Activated naive CD4-positive, alpha-beta T cell treated with anti-CD3 and anti-CD28 coated beads, Interleukin-2, amount 50 U/mL, for 16 hours (primary cell): ENCODE data around the gene IL32.
A peak's percentile ranks its signal among the peaks of the same experiment; 100 is the strongest.

Experiments
- DNase-seq: peaks from one replicate; pipeline ENCODE4 v3.0.0-alpha.2; 2020

IL32 gene

GRCh38 chr16:3065069-3065741 lies at the start of gene IL32:
IL32 (plus strand) TSS chr16:3065640; CDS start chr16:3065812, 172 bp downstream.
- DNase-seq = peak; percentile 74

- DNase-seq = no peak
Measured at GRCh38 chr16:3015865-3016521, 49.4 kb upstream of the IL32 start.

- no peak for DNase-seq
Measured at GRCh38 chr16:3017344-3017743, 48.1 kb upstream of the IL32 start.

- DNase-seq = no peak
Measured at GRCh38 chr16:3017794-3018506, 47.5 kb upstream of the IL32 start, which contains the start of gene CLDN6. CLDN6 (minus strand) TSS chr16:3018183; CDS start chr16:3016021, 2,162 bp downstream.

- DNase-seq = no peak
Measured at GRCh38 chr16:3019594-3020246, 45.7 kb upstream of the IL32 start.

GRCh38 chr16:3020247-3020603 lies 45.2 kb upstream of the IL32 start, which contains the start of gene TNFRSF12A:
TNFRSF12A (plus strand) TSS chr16:3020368; CDS start chr16:3020398, 30 bp downstream.
- DNase-seq = peak; percentile 48

DNA sequence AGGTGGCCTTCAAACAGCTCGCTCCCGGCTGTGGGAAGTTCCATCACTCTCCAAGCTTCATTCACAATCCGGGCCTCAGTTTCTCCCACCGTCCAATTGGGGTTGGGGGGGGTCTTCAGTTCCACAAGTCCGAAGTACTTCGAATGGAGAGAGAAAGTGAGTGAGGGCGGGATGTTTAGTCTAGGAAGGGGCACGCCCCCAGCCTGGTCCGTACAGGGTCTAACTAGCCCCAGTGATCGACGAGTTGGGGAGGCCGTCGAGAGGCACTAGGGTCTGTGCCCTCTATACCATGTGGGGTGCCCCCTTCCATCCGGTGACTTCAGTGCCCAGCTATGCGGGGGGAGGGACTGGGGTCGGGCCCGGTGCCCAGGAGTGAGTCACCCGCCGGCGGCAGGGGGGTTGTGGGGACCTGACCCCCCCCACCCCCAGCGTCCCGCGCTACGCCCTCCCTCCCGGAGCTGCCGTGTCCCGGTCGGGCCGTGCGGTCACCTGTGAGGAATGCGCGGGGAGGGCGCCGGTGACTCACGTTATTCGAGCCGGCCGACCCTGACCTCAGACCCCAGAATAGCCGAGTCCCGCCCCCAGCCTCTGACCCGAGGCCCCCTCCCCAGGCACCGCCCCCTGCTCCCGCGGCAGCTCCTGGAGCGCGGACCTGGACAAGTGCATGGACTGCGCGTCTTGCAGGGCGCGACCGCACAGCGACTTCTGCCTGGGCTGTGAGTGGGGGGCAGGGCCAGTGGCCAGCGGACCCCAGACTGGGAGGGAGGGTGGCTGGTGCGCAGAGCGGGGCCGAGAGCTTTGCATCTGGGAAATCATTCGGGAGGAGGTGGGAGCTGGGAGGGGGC lies 44.6 kb upstream of the IL32 start:
- peak; percentile 52 for DNase-seq

GRCh38 chr16:3021449-3022207 lies 43.8 kb upstream of the IL32 start:
- DNase-seq = peak; percentile 79

DNA sequence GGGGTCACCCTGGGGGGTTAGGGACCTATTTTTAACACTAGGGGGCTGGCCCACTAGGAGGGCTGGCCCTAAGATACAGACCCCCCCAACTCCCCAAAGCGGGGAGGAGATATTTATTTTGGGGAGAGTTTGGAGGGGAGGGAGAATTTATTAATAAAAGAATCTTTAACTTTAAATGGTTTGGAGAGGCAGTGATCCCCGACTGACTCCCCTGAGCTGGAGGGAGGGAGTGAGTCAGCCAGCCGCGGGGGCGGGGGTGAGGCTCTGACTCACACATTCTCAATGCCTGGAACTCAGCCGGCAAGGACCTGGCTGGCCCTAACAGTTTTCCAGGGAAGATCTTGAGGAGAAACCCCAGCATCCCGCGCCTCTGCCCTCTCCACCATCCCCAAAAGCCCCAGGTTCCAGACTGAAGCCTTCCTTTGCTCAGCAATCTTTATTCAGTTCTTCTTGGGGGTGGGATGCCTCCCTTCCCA lies 43.2 kb upstream of the IL32 start:
- peak; percentile 94 for DNase-seq

DNA sequence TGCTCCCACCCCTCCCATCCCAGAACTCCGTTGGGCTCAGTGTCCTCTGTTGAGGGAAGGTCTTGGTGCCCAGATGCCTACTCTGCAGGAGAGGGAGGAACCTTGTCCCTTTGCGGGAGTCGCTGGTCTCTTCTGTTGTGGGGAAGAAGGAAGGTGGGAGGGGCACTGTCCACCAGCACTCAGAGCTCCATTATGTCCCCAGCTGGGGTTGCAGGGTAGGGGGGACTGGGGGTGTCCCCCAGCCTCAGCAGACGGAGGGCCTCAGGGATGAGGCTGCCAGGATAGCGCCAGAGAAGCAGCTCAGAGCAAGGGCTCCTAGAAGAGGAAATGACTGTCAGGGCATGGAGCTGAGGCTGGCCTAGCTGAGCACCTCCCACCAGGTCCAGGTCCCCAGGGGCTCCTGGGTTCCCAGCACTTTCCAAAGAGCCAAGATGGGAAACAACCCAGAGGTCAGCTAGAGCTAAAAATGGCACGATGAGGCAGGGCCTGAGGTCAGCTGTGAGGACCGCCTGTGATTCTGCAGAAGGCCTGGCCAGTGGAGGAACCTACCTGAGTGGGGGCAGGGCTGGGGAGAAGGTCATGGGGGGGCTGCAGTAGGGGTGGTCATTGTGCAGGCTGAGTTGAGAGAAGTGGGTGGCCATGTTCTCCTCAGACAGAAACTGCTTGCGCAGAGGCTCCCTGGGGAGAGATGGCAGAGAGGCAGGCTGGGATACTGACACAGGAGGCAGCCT lies 42.6 kb upstream of the IL32 start:
- no peak for DNase-seq

GRCh38 chr16:3023415-3023668 lies 42.1 kb upstream of the IL32 start:
- peak; percentile 34 for DNase-seq

DNA sequence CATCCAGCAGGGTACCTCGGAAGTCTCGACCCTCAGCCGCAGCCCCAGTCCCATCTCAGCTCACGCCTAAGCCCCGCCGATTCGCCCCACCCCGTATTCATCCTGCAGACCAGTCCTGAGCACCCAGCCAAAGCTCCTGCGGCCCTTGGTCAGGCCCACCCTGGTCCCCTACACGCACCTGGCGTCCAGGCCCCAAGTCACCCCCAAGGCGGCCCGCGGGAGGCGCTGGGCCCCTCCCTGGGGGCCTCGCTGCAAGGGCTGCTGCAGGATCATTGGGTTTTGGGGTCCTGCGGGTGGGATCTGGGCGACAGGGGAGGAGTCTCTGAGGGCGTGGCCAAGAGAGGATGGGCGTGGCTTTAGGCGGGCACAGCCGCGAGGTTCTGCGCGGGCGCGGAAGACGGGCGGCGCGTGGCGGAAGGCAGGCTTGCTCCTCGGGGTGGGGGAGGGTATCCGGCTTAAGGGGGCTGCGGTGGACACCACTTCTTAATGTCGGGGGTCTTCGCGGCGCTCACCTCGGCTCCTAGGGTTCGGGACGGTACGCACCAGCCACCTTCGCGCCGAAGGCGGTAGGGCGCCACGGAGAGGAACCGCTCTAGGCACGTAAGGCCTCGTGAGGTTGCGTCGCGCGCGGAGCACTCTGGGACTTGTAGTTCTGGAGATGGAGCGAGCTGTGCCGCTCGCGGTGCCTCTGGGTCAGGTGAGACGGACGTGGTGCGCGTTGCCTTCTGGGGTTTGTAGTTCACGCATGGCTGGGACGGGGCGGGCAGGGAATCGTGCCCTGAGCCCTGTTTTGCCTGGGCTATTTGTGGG lies 41.6 kb upstream of the IL32 start, which contains the start of the genes HCFC1R1 and THOC6:
TSS of gene HCFC1R1 (minus strand) at position 274 of the 810 bp plus-strand sequence. CDS start at position 273, 1 bp downstream.
TSS of gene THOC6 (plus strand) at position 367 of the 810 bp plus-strand sequence. CDS start at position 659, 292 bp downstream.
- DNase-seq = peak; percentile 96

DNA sequence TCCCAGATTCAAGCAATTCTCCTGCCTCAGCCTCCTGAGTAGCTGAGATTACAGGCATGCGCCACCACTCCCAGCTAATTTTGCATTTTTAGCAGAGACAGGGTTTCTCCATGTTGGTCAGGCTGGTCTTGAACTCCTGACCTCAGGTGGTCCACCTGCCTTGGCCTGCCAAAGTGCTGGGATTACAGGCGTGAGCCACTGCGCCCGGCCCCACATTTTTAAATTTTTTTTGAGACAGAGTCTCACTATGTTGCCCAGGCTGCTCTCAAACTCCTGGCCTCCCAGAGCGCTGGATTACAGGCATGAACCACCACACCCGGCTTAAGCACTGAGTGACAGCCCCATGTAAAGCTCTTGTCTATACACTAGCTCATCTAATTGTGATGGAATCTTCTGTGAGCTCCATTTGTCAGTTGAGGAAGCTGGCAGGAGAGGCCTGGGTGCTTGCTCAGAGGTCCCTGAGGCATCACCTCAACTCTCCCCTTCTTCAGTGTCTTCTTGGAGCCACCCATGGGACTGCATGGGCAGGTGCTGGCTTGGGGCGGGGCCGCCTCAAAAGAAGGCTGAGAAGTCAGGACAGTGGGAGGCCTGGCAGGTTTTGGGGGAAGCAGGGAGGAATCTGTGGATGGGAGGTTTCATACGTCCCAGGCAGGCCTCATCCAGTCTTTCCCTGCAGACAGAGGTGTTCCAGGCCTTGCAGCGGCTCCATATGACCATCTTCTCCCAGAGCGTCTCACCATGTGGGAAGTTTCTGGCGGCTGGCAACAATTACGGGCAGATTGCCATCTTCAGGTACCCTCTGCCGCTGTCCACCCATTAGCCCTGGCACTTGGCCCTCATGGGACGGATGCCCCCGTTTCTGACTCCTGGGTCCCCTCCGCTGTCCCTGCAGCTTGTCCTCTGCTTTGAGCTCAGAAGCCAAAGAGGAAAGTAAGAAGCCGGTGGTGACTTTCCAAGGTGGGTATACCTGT lies 40.1 kb upstream of the IL32 start:
- DNase-seq = no peak

DNA sequence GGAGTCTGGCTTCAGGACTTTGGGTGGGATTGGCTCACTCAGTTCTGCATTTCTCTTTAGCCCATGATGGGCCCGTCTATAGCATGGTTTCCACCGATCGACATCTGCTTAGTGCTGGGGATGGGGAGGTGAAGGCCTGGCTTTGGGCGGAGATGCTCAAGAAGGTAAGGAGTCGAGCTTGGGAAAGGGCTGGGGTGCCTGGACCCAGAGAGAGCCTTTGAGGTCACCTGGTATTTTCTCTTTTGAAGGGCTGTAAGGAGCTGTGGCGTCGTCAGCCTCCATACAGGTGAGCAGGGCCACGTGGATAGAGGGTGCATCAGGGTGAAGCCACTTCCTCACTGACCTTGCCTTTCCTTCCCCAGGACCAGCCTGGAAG lies 39.4 kb upstream of the IL32 start:
- DNase-seq = no peak

- no peak for DNase-seq
Measured at GRCh38 chr16:3026609-3027488, 38.6 kb upstream of the IL32 start.

GRCh38 chr16:3027489-3027795 lies 38.0 kb upstream of the IL32 start:
- DNase-seq = no peak

- peak; percentile 86 for DNase-seq
Measured at GRCh38 chr16:3027983-3028715, 37.3 kb upstream of the IL32 start.
